Mesendoderm (in vitro differentiated cells): ENCODE data around the gene CD44.

ENCODE experiments used
- DNase-seq: peaks from one replicate; pipeline ENCODE4 v3.0.0; 2013
- H2AK5ac ChIP-seq: 2 replicates; pipeline ENCODE4 v1.6.1; 2013; ENCODE audit warnings: low read length, inconsistent platforms
- H2BK120ac ChIP-seq: 2 replicates; pipeline ENCODE4 v1.6.1; 2013; ENCODE audit warnings: low read depth, mild to moderate bottlenecking, low read length, moderate library complexity, mixed read lengths
- H2BK15ac ChIP-seq: replicated peaks from 2 replicates; pipeline ENCODE4 v1.6.1; 2013; ENCODE audit warnings: low read depth, mild to moderate bottlenecking, moderate library complexity
- H2BK5ac ChIP-seq: 2 replicates; pipeline ENCODE4 v1.6.1; 2013; ENCODE audit warnings: low read length, inconsistent platforms
- H3K18ac ChIP-seq: 2 replicates; pipeline ENCODE4 v1.6.1; 2013; ENCODE audit warnings: mild to moderate bottlenecking, low read length, mixed read lengths
- H3K23ac ChIP-seq: one replicate; pipeline ENCODE4 v1.6.1; 2013; ENCODE audit warnings: low read length
- H3K27ac ChIP-seq: 2 replicates; pipeline ENCODE4 v1.5.1; 2013; ENCODE audit warnings: low read depth, mild to moderate bottlenecking, inconsistent platforms, low read length, moderate library complexity
- H3K27me3 ChIP-seq: 2 replicates; pipeline ENCODE4 v1.6.1; 2013; ENCODE audit warnings: low read length, control low read depth, mild to moderate bottlenecking, inconsistent platforms; ENCODE audit not compliant: insufficient read depth, poor library complexity
- H3K36me3 ChIP-seq: 2 replicates; pipeline ENCODE4 v1.6.1; 2013; ENCODE audit warnings: low read length, inconsistent platforms; ENCODE audit not compliant: control insufficient read depth, insufficient read depth
- H3K4ac ChIP-seq: one replicate; pipeline ENCODE4 v1.6.1; 2013; ENCODE audit warnings: low read depth, mild to moderate bottlenecking, low read length, moderate library complexity
- H3K4me1 ChIP-seq: 2 replicates; pipeline ENCODE4 v1.6.1; 2013; ENCODE audit warnings: low read depth, low read length, inconsistent platforms; ENCODE audit not compliant: control insufficient read depth
- H3K4me2 ChIP-seq: 2 replicates; pipeline ENCODE4 v1.6.1; 2013; ENCODE audit warnings: low read length
- H3K4me3 ChIP-seq: 2 replicates; pipeline ENCODE4 v1.5.1; 2013; ENCODE audit warnings: mild to moderate bottlenecking, low read length
- H3K56ac ChIP-seq: one replicate; pipeline ENCODE4 v1.6.1; 2013; ENCODE audit warnings: low read length
- H3K79me1 ChIP-seq: 2 replicates; pipeline ENCODE4 v1.6.1; 2013; ENCODE audit warnings: low read length, inconsistent platforms
- H3K79me2 ChIP-seq: 2 replicates; pipeline ENCODE4 v1.6.1; 2013; ENCODE audit warnings: mild to moderate bottlenecking, low read length; ENCODE audit not compliant: control insufficient read depth, insufficient read depth
- H3K9ac ChIP-seq: 2 replicates; pipeline ENCODE4 v1.6.1; 2013; ENCODE audit warnings: low read length, inconsistent platforms
- H4K5ac ChIP-seq: one replicate; pipeline ENCODE4 v1.6.1; 2013; ENCODE audit warnings: low read length
- H4K8ac ChIP-seq: one replicate; pipeline ENCODE4 v1.6.1; 2013; ENCODE audit warnings: low read depth, mild to moderate bottlenecking, control low read depth, low read length, moderate library complexity
- WGBS: extraction: QIAGEN DNeasy Blood & Tissue Kit; methylation state at CpG from one replicate; pipeline ENCODE4 v1.1.7; 2013; ENCODE audit warnings: low lambda C conversion rate, missing lambda C conversion rate; ENCODE audit not compliant: insufficient coverage; ENCODE audit errors: extremely low coverage; 5-methylcytosine and 5-hydroxymethylcytosine counted together

The CD44 gene

DNA sequence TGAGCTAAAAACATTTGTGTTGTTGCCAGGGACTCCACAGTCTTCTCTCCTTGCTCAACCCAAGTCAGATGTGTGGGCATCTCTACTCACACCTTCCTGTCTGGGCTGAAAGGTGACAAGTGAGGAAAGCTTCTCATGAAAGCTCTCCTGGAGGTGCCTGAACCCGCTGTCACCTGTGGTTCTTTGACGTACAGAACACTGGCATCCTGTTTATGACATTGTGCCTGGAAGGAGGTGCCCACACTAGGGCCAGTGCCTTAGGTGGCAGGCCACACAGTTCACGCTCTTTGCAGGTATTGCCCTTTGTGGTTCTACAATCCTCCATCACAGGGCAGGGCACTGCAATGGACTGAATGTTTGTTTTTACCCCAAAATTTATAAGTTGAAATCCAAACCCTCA, 108.5 kb downstream of the CD44 start:
- Histone ChIP-seq H3K4ac (no peak overlapping the region), H3K27ac (no peak overlapping the region), H3K36me3 (no peaks in the 10 kb centered on the region), H3K9ac (no peak overlapping the region), H3K23ac (no peak overlapping the region), H2BK15ac (no peak overlapping the region), H2AK5ac (no peak overlapping the region), H3K79me2 (no peaks in the 10 kb centered on the region), H3K56ac (no peak overlapping the region), H3K79me1 (no peaks in the 10 kb centered on the region), H3K4me2 (no peak overlapping the region), H2BK5ac (no peak overlapping the region), H3K4me1 (no peaks in the 10 kb centered on the region), H4K5ac (no peak overlapping the region), H3K18ac (no peak overlapping the region), H3K4me3 (no peak overlapping the region), H4K8ac (no peak overlapping the region), H2BK120ac (no peak overlapping the region), H3K27me3 (no peaks in the 10 kb centered on the region)
- DNase-seq = no peak
- no CpG with 5 or more reads among the region's 3 CpGs for WGBS

DNA sequence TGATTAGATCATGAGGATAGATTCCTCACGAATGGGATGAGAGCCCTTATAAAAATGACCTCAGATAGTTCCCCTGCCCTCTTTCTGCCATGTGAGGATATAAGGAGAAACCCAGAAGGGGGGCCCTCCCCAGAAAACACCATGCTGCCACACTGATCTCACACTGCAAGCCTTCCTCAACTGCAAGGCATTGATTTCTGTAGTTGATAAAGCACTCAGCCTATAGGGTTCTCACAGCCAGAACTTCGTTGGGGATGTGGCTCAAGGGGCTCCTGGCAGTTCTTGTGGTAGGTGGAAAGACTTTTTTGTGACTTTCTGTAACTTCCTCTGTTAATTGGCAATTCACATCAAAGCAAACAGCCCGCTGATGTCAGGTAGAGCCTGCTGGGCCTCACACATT, 108.9 kb downstream of the CD44 start:
- Histone ChIP-seq H2AK5ac (no peak overlapping the region), H3K79me2 (no peaks in the 10 kb centered on the region), H2BK120ac (no peak overlapping the region), H3K27ac (no peak overlapping the region), H3K4me2 (no peak overlapping the region), H3K27me3 (no peaks in the 10 kb centered on the region), H4K8ac (no peak overlapping the region), H3K56ac (no peak overlapping the region), H4K5ac (no peak overlapping the region), H3K9ac (no peak overlapping the region), H3K23ac (no peak overlapping the region), H2BK15ac (no peak overlapping the region), H2BK5ac (no peak overlapping the region), H3K4me1 (no peaks in the 10 kb centered on the region), H3K18ac (no peak overlapping the region), H3K36me3 (no peaks in the 10 kb centered on the region), H3K4ac (no peak overlapping the region), H3K79me1 (no peaks in the 10 kb centered on the region), H3K4me3 (no peak overlapping the region)
- no CpG with 5 or more reads among the region's 3 CpGs for WGBS
- DNase-seq = no peak

- Histone ChIP-seq H3K27me3 (no peaks in the 10 kb centered on the region), H3K4ac (no peak overlapping the region), H3K79me2 (no peaks in the 10 kb centered on the region), H2BK15ac (no peak overlapping the region), H4K5ac (no peak overlapping the region), H2BK5ac (no peak overlapping the region), H3K4me2 (no peak overlapping the region), H2BK120ac (no peak overlapping the region), H3K23ac (no peak overlapping the region), H3K79me1 (no peaks in the 10 kb centered on the region), H3K27ac (no peak overlapping the region), H4K8ac (no peak overlapping the region), H3K18ac (no peak overlapping the region), H3K36me3 (no peaks in the 10 kb centered on the region), H3K56ac (no peak overlapping the region), H3K9ac (no peak overlapping the region), H2AK5ac (no peak overlapping the region), H3K4me3 (no peak overlapping the region), H3K4me1 (no peaks in the 10 kb centered on the region)
- DNase-seq = no peak
- WGBS = no CpG with 5 or more reads among the region's 4 CpGs
Observed at GRCh38 chr11:35248558-35249323, 109.8 kb downstream of the CD44 start.

DNA sequence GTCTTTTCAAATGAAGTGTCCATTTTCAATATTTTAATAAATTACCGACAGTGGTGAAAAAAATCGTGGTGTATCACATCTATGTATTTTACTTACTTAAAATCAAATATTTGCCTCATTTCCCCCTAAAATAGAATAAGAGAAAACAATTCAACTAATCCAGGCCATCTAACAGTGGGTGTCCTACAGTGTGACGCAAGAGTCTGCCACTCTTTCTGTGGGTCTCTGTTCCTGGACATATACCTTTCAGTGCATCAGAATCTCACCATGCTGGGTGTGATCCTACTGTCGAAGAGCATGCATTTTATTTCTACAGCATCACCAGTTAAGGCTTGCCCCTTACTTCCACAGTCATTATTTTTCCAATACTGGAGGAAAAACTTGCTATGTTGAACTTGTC, 111.2 kb downstream of the CD44 start:
- Histone ChIP-seq H3K4ac (no peak overlapping the region), H3K4me1 (no peaks in the 10 kb centered on the region), H3K56ac (no peak overlapping the region), H3K27ac (no peak overlapping the region), H2BK5ac (no peak overlapping the region), H3K23ac (no peak overlapping the region), H3K4me2 (no peak overlapping the region), H4K5ac (no peak overlapping the region), H3K27me3 (no peaks in the 10 kb centered on the region), H3K4me3 (no peak overlapping the region), H3K79me1 (no peaks in the 10 kb centered on the region), H3K9ac (no peak overlapping the region), H2BK120ac (no peak overlapping the region), H3K18ac (no peak overlapping the region), H3K36me3 (no peaks in the 10 kb centered on the region), H2AK5ac (no peak overlapping the region), H4K8ac (no peak overlapping the region), H2BK15ac (no peak overlapping the region), H3K79me2 (no peaks in the 10 kb centered on the region)
- no CpG with 5 or more reads among the region's 4 CpGs for WGBS
- DNase-seq = no peak

DNA sequence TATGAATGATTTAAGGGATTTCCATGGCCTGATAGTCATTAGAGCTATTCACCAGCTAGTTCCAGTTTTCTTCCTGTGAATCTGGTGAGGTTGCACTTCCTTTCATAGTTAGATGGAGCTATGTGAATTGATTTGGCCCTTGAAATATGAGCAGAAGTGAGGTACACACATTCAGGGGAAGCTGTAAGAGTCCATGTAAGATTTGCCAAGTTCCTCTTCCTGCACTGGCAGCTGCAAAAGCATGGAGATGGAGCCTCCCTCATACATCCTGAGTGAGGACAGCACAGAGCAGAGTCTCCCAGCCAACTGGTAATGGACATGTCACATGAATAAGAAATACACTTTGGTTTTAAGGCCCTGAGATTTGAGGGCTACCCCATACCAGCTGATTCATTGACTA, 111.7 kb downstream of the CD44 start:
- Histone ChIP-seq H3K23ac (no peak overlapping the region), H3K9ac (no peak overlapping the region), H3K79me1 (no peaks in the 10 kb centered on the region), H3K79me2 (no peaks in the 10 kb centered on the region), H2AK5ac (no peak overlapping the region), H3K4ac (no peak overlapping the region), H3K4me3 (no peak overlapping the region), H3K4me1 (no peaks in the 10 kb centered on the region), H3K36me3 (no peaks in the 10 kb centered on the region), H3K27ac (no peak overlapping the region), H3K27me3 (no peaks in the 10 kb centered on the region), H3K4me2 (no peak overlapping the region), H2BK5ac (no peak overlapping the region), H4K8ac (no peak overlapping the region), H2BK120ac (no peak overlapping the region), H4K5ac (no peak overlapping the region), H2BK15ac (no peak overlapping the region), H3K56ac (no peak overlapping the region), H3K18ac (no peak overlapping the region)
- no peak for DNase-seq

GRCh38 chr11:35253237-35253636, 114.3 kb downstream of the CD44 start:
- Histone ChIP-seq H3K9ac (no peak overlapping the region), H3K27me3 (no peaks in the 10 kb centered on the region), H3K36me3 (no peaks in the 10 kb centered on the region), H3K4me3 (no peak overlapping the region), H2BK15ac (no peak overlapping the region), H3K56ac (no peak overlapping the region), H3K79me1 (no peaks in the 10 kb centered on the region), H3K79me2 (no peaks in the 10 kb centered on the region), H4K8ac (no peak overlapping the region), H3K4ac (no peak overlapping the region), H3K18ac (no peak overlapping the region), H3K27ac (no peak overlapping the region), H3K23ac (no peak overlapping the region), H2BK5ac (no peak overlapping the region), H4K5ac (no peak overlapping the region), H2AK5ac (no peak overlapping the region), H3K4me2 (no peak overlapping the region), H2BK120ac (no peak overlapping the region), H3K4me1 (no peaks in the 10 kb centered on the region)
- no peak for DNase-seq
